Measurements from ENCODE around the gene BRD3OS. TPM values are rescaled to one million over a fixed set of nuclear protein-coding genes. Genes with fewer than 3 reads are reported as not detected.
A peak's percentile ranks its signal among the peaks of the same experiment; 100 is the strongest.

BRD3OS gene
- total RNA-seq, 6 donors from 2014 or later: 7.0 to 17.8 (median 11.6) TPM

GRCh38 chr9:134062461-134063087, 37.3 kb downstream of the BRD3OS start:
- Histone ChIP-seq H3K27me3 (no peaks in the 10 kb centered on the region), H3K4me3 (no peak overlapping the region), H3K4me1 (peaks cover 72 to 94% (median 75%) of the 10 kb centered on the region in 4 donors), H3K27ac (no peak overlapping the region), H3K36me3 (no peaks in the 10 kb centered on the region), H3K9me3 (no peaks in the 10 kb centered on the region)
- TF ChIP-seq, protein P1, sequence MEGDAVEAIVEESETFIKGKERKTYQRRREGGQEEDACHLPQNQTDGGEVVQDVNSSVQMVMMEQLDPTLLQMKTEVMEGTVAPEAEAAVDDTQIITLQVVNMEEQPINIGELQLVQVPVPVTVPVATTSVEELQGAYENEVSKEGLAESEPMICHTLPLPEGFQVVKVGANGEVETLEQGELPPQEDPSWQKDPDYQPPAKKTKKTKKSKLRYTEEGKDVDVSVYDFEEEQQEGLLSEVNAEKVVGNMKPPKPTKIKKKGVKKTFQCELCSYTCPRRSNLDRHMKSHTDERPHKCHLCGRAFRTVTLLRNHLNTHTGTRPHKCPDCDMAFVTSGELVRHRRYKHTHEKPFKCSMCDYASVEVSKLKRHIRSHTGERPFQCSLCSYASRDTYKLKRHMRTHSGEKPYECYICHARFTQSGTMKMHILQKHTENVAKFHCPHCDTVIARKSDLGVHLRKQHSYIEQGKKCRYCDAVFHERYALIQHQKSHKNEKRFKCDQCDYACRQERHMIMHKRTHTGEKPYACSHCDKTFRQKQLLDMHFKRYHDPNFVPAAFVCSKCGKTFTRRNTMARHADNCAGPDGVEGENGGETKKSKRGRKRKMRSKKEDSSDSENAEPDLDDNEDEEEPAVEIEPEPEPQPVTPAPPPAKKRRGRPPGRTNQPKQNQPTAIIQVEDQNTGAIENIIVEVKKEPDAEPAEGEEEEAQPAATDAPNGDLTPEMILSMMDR (IDR thresholded peaks at IDR 0.05): no peak
- TF ChIP-seq POLR2AphosphoS5 (IDR thresholded peaks at IDR 0.05) (no peak), POLR2A (IDR thresholded peaks at IDR 0.05) (no peak), EP300 (IDR thresholded peaks at IDR 0.05) (no peak)
- 77 to 81% methylated on average over 17 to 22 of the region's 22 CpGs for WGBS, 2 donors
- ATAC-seq (ENCODE audit: low FRiP score in 2 of 2) (no peak), DNase-seq (peak in 1 of 2 donors; percentile 59)

DNA sequence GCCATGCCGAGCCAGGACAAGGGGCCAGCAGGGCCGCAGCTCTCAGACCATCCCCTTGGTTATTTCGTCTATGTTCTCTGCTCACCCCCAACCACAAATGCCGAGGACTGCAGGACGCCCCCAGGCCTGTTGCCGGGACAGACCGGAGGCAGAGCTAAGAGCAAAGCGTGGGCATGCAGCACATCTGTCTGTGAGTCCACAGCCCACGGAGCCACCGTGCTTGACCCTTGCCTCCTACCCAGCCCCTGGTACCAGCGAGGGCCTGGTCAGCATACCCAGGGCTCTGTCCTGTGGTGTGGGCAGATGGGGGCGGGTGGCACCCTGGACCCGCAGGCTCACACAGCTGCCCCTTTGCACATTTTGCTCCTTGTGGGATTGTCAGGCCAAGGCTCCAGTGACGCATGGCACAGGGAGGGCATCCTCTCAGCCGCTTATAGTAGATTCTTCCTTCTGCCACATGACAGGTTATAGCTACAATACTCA, 37.8 kb downstream of the BRD3OS start:
- no peaks in the 10 kb centered on the region for H3K9me3 ChIP-seq
- TF ChIP-seq POLR2AphosphoS5 (IDR thresholded peaks at IDR 0.05): no peak
- TF ChIP-seq EP300 (IDR thresholded peaks at IDR 0.05): no peak
- no peak for TF ChIP-seq POLR2A (IDR thresholded peaks at IDR 0.05)
- TF ChIP-seq, protein P1 (IDR thresholded peaks at IDR 0.05): no peak
- H3K4me3 ChIP-seq: no peak overlapping the region
- no peaks in the 10 kb centered on the region for H3K36me3 ChIP-seq
- DNase-seq (peak in 1 of 2 donors; percentile 50), ATAC-seq (ENCODE audit: low FRiP score in 2 of 2) (no peak)
- H3K27ac ChIP-seq: no peak overlapping the region
- H3K27me3 ChIP-seq: no peaks in the 10 kb centered on the region
- peaks cover 67 to 89% (median 70%) of the 10 kb centered on the region in 4 donors for H3K4me1 ChIP-seq
- WGBS, 2 donors: 86 to 91% methylated on average over 8 to 15 of the region's 15 CpGs

DNA sequence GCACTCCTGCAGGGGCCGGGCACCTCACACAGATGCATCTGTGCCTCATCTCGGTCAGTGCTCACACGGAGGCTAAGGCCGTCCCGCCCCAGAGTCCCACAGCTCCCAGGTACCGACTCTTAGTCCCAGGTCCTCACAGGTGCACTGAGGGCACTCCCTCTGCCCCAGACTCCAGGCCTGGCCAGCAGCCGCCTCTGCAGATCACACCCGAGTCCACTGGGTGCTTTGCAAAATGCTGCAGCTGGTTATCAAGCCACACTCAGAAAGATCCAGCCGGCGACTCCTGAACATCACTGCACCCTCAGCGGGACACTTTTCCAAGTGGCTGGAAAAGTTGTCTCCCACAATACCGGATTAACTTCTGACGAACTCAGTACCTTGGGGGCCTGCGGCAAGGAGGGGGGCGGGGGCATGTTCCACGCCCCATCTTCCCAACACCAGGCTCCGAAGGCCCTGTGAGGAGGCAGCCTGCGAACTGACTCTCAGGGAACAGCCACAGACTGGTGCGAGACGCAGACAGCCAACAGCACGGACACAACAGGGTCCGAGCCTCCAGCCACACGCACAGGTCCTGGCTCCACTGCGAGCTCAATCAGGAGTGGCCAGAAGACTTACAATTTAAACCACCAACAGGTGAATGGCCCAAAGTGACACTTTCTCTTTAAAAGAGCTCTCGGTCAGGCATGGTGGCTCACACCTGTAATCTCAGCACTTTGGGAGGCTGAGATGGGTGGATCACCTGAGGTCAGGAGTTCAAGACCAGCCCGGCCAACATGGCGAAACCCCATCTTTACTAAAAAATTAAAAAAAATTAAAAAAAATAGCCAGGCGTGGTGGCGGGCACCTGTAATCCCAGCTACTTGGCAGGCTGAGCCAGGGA, 38.5 kb downstream of the BRD3OS start:
- H3K4me3 ChIP-seq: no peak overlapping the region
- ATAC-seq (ENCODE audit: low FRiP score in 2 of 2) (no peak), DNase-seq (peak in 1 of 2 donors; percentile 51)
- H3K27me3 ChIP-seq: no peaks in the 10 kb centered on the region
- no peaks in the 10 kb centered on the region for H3K9me3 ChIP-seq
- H3K27ac ChIP-seq: no peak overlapping the region
- no peaks in the 10 kb centered on the region for H3K36me3 ChIP-seq
- peaks cover 62 to 83% (median 64%) of the 10 kb centered on the region in 4 donors for H3K4me1 ChIP-seq
- no peak for TF ChIP-seq EP300 (IDR thresholded peaks at IDR 0.05)
- TF ChIP-seq, protein P1 (IDR thresholded peaks at IDR 0.05): no peak
- no peak for TF ChIP-seq POLR2AphosphoS5 (IDR thresholded peaks at IDR 0.05)
- no peak for TF ChIP-seq POLR2A (IDR thresholded peaks at IDR 0.05)
- 91 to 96% methylated on average over 18 to 29 of the region's 29 CpGs for WGBS, 2 donors

GRCh38 chr9:134064711-134065110, 39.4 kb downstream of the BRD3OS start:
- Histone ChIP-seq H3K27me3 (no peaks in the 10 kb centered on the region), H3K36me3 (no peaks in the 10 kb centered on the region), H3K4me1 (peaks cover 53 to 81% (median 60%) of the 10 kb centered on the region in 4 donors), H3K27ac (no peak overlapping the region), H3K4me3 (no peak overlapping the region), H3K9me3 (no peaks in the 10 kb centered on the region)
- ATAC-seq (ENCODE audit: low FRiP score in 2 of 2) (no peak), DNase-seq (no peak)
- 93 to 97% methylated on average over 7 of the region's 7 CpGs for WGBS, 2 donors
- TF ChIP-seq POLR2A (IDR thresholded peaks at IDR 0.05): no peak
- no peak for TF ChIP-seq POLR2AphosphoS5 (IDR thresholded peaks at IDR 0.05)
- TF ChIP-seq, protein P1 (IDR thresholded peaks at IDR 0.05): no peak

Measured in upper lobe of left lung (tissue), 6 donors.